Loucy (cell line): ENCODE results near the gene STARD10.

Source experiments
- H2AFZ ChIP-seq: fragments of 200-600 bp; sonication (generic); 2 replicates; pipeline ENCODE4 v1.6.0; 2016; ENCODE audit warnings: antibody characterized with exemption, mild to moderate bottlenecking, low read length, moderate library complexity
- H3F3A ChIP-seq: fragments of 200-600 bp; 2 replicates; pipeline ENCODE4 v1.6.0; 2016; ENCODE audit warnings: antibody characterized with exemption, low read depth, mild to moderate bottlenecking
- H3K27me3 ChIP-seq: fragments of 200-600 bp; sonication (generic); 2 replicates; pipeline ENCODE4 v1.6.1; 2014; ENCODE audit warnings: low read length, mild to moderate bottlenecking; ENCODE audit not compliant: insufficient read depth, poor library complexity, severe bottlenecking
- H3K36me3 ChIP-seq: fragments of 200-600 bp; sonication (generic); 2 replicates; pipeline ENCODE4 v1.6.1; 2016; ENCODE audit warnings: low read length; ENCODE audit not compliant: insufficient read depth
- H3K4me1 ChIP-seq: fragments of 200-600 bp; sonication (generic); 2 replicates; pipeline ENCODE4 v1.5.1; 2014; ENCODE audit warnings: low read length, mild to moderate bottlenecking; ENCODE audit not compliant: insufficient read depth, poor library complexity, severe bottlenecking
- H3K4me2 ChIP-seq: fragments of 200-600 bp; sonication (generic); 2 replicates; pipeline ENCODE4 v1.6.0; 2014; ENCODE audit warnings: antibody characterized with exemption, low read length, low read depth, mild to moderate bottlenecking; ENCODE audit not compliant: poor library complexity, severe bottlenecking
- H3K4me3 ChIP-seq: fragments of 200-600 bp; sonication (generic); 2 replicates; pipeline ENCODE4 v1.5.1; 2014; ENCODE audit warnings: low read length, mild to moderate bottlenecking, mixed read lengths; ENCODE audit not compliant: poor library complexity, severe bottlenecking
- H3K79me2 ChIP-seq: fragments of 200-600 bp; sonication (generic); 2 replicates; pipeline ENCODE4 v1.6.1; 2014; ENCODE audit warnings: low read length; ENCODE audit not compliant: insufficient read depth
- H3K9ac ChIP-seq: fragments of 200-600 bp; sonication (generic); 2 replicates; pipeline ENCODE4 v1.6.0; 2014; ENCODE audit warnings: mild to moderate bottlenecking, low read depth, low read length, moderate library complexity; ENCODE audit not compliant: poor library complexity, severe bottlenecking
- H3K9me2 ChIP-seq: fragments of 200-600 bp; sonication (generic); replicated peaks from 2 replicates; pipeline ENCODE4 v1.6.1; 2016; ENCODE audit warnings: low read depth, low read length, mixed read lengths
- H3K9me3 ChIP-seq: fragments of 200-600 bp; sonication (generic); 2 replicates; pipeline ENCODE4 v1.6.1; 2014; ENCODE audit warnings: mild to moderate bottlenecking, antibody characterized with exemption, low read length, low read depth; ENCODE audit not compliant: insufficient read depth
- H4K20me1 ChIP-seq: fragments of 200-600 bp; sonication (generic); 2 replicates; pipeline ENCODE4 v1.6.0; 2014; ENCODE audit warnings: antibody characterized with exemption, low read length, mild to moderate bottlenecking; ENCODE audit not compliant: insufficient read depth, poor library complexity, severe bottlenecking
- CTCF ChIP-seq: fragments of 200-600 bp; sonication (generic); conservative IDR thresholded peaks from 2 replicates; pipeline ENCODE4 v1.5.1; 2014; ENCODE audit warnings: mild to moderate bottlenecking, antibody characterized with exemption, low read length
- EZH2phosphoT487 ChIP-seq: fragments of 200-600 bp; IDR thresholded peaks from 2 replicates; pipeline ENCODE4 v1.6.1; 2018; ENCODE audit warnings: antibody characterized with exemption, mild to moderate bottlenecking, moderate library complexity, borderline replicate concordance

The STARD10 gene

GRCh38 chr11:72781313-72782080, 12.3 kb downstream of the STARD10 start:
- TF ChIP-seq CTCF (no peak), EZH2phosphoT487 (no peak)
- Histone ChIP-seq H3K4me2 (peak overlapping the region; percentile 69), H4K20me1 (no peaks in the 10 kb centered on the region), H3K4me3 (peak overlapping the region; percentile 63), H3K9me3 (no peaks in the 10 kb centered on the region), H3K4me1 (peaks cover 25% of the 10 kb centered on the region), H3K9me2 (no peaks in the 10 kb centered on the region), H2AFZ (no peak overlapping the region), H3F3A (no peaks in the 10 kb centered on the region), H3K36me3 (no peaks in the 10 kb centered on the region), H3K9ac (peak overlapping the region; percentile 13), H3K27me3 (no peaks in the 10 kb centered on the region), H3K79me2 (no peaks in the 10 kb centered on the region)

- Histone ChIP-seq H3K79me2 (no peaks in the 10 kb centered on the region), H3K9me2 (no peaks in the 10 kb centered on the region), H3K4me2 (peak overlapping the region; percentile 64), H3K4me1 (peaks cover 30% of the 10 kb centered on the region), H3K4me3 (peak overlapping the region; percentile 63), H3K9me3 (no peaks in the 10 kb centered on the region), H3K36me3 (no peaks in the 10 kb centered on the region), H3K9ac (no peak overlapping the region), H3K27me3 (no peaks in the 10 kb centered on the region), H2AFZ (no peak overlapping the region), H3F3A (no peaks in the 10 kb centered on the region), H4K20me1 (no peaks in the 10 kb centered on the region)
- no peak for TF ChIP-seq EZH2phosphoT487
- TF ChIP-seq CTCF: no peak
Observed at GRCh38 chr11:72781063-72781312, 12.9 kb downstream of the STARD10 start.

- H3K4me2 ChIP-seq: peak overlapping the region; percentile 64
Observed at GRCh38 chr11:72780296-72781062, 13.4 kb downstream of the STARD10 start.

More at GRCh38 chr11:72780296-72781062, 13.4 kb downstream of the STARD10 start:
- H3K27me3 ChIP-seq: no peaks in the 10 kb centered on the region
- H2AFZ ChIP-seq: no peak overlapping the region
- TF ChIP-seq CTCF (no peak), EZH2phosphoT487 (no peak)
- no peak overlapping the region for H3K9ac ChIP-seq
- peaks cover 32% of the 10 kb centered on the region for H3K4me1 ChIP-seq
- no peaks in the 10 kb centered on the region for H3K9me2 ChIP-seq
- peak overlapping the region; percentile 63 for H3K4me3 ChIP-seq
- no peaks in the 10 kb centered on the region for H3K36me3 ChIP-seq
- H3K79me2 ChIP-seq: no peaks in the 10 kb centered on the region
- no peaks in the 10 kb centered on the region for H3F3A ChIP-seq
- H4K20me1 ChIP-seq: no peaks in the 10 kb centered on the region
- H3K9me3 ChIP-seq: no peaks in the 10 kb centered on the region
